HCEC 1CT (cell line): ENCODE measurements around the gene DAD1.
"Not testable (repeated sequence)": the region's sequence is repeated elsewhere in the genome, so short reads cannot be mapped to it uniquely, and the experiment has no call there.

Source experiments
- DNase-seq: peaks from one replicate; pipeline ENCODE4 v3.0.0-alpha.2; 2017

Gene DAD1

GRCh38 chr14:22589096-22589839 lies at the start of gene DAD1:
DAD1 (minus strand) TSS chr14:22589224; CDS start chr14:22589157, 67 bp downstream.
- peak; percentile 99 for DNase-seq

GRCh38 chr14:22635980-22636379 lies 47.0 kb upstream of the DAD1 start:
- not testable (repeated sequence) for DNase-seq

DNA sequence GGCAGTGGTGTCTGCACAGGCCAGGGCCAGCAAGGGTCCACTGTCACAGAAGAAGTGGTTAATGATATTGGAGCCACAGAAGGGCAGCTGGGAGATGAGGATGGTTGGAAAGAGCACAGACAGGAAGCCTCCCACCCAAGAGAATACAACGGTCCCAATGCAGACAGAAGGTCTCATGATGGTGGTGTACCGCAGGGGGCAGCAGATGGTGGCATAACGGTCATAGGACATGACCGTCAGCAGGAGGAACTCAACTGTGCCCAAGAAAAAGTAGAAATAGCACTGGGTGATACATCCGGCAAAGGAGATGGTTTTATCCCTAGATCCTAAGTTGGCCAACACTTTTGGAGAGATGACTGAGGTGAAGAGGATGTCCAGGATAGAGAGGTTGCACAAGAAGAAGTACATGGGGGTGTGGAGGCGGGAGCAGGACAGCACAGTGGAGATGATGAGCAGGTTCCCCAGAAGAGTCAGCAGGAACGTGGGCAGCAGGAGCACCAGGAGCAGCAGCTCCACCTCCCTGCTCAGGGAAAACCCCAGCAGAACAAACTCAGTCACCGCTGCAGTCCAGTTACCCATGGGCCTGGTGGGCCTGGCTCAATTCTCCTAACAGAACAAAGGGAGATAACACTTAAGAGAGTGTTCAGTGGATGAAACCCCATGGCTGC lies 45.3 kb upstream of the DAD1 start:
- no peak for DNase-seq

- peak; percentile 40 for DNase-seq
These were observed 41.5 kb upstream of the DAD1 start for GRCh38 chr14:22630486-22630885.

DNA sequence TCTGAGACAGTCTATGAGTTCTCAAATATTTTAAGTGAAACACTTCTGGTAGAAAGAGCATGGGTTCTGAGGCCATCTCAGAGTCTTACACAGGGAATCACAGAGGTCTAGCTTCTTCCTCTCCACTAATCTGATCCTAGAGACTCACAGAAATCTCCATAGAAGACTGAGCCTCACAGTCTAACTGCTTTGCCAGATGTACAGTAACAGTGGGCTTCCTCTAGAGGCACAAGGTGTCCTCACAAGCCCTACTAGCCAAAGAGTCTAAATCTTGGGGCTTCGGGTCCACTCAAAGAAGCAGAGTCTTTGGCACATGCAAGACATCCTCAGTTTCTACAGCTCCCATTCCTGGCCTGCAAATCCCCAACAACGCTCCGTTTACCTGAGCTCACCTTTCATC lies 41.0 kb upstream of the DAD1 start:
- no peak for DNase-seq

DNA sequence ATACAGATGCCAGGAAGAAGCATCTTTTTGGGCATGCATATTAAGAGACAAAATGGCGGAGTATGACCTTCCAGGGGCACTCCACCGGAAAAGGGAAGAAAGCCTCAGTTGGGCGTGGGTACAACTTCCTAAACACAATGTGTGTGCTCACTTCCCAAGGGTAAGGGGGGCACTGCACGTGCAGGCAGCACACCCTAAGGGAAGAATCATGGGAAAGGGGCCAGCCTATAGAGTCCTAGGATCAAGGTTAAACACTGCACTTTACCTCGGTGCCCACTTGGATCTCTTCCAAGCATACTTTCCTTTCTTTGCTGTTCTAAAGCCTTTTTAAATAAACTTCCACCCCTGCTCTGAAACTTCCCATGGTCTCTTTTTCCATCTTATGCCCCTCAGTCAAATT lies 40.3 kb upstream of the DAD1 start:
- DNase-seq = no peak

DNA sequence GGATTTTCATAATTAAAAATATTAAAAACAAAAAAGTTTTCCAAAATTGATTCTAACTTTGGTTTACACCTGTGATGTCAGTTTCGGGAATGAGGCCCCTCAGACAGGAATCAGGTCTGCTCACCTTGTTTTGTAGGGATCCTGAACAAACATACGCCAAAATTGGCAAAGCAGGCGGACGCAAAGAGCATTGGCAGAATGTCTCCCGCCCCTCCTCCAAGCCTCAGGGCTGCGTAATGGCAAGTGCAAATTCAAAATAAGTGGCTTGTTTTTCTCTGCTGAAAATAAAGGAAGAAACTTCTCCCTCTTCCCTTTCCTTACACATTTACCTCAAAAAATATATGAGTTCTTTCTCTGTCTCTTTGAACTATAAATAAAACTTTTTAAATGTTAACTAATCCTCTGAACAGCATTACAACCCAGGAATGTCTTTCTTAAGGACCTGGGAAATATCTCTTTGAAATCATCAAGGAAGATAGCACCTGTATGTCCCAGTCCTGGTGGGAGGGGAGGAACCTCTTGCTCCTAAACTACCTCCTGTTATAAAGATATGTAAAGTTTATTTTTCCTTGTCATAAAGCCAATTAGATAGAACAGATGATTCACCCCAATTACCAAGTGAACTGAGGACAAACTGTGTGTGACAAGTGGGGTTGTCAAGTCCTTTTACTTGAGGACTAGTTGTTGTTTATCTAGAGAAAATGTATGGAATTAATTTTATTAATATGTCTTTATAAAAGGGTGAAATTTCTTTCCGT lies 38.7 kb upstream of the DAD1 start:
- no peak for DNase-seq

DNA sequence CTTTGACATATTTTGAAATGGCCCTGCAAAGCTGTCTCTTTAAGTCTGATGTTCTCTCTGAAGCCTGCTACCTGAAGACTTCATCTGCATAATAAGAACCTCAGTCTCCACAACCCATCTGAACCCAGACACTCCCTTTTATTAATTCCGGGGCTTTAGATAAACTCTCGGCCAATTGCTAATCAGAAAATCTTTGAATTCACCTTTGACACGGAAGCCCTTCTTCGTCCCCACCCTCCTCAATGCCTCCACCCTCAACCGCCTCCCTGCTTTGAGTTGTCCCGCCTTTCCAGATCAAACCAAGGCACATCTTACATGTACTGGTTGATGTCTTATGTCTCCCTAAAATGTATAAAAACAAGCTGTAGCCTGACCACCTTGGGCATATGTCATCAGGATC lies 37.6 kb upstream of the DAD1 start:
- no peak for DNase-seq

- DNase-seq = no peak
These were observed 34.0 kb upstream of the DAD1 start for GRCh38 chr14:22623047-22623446.

DNA sequence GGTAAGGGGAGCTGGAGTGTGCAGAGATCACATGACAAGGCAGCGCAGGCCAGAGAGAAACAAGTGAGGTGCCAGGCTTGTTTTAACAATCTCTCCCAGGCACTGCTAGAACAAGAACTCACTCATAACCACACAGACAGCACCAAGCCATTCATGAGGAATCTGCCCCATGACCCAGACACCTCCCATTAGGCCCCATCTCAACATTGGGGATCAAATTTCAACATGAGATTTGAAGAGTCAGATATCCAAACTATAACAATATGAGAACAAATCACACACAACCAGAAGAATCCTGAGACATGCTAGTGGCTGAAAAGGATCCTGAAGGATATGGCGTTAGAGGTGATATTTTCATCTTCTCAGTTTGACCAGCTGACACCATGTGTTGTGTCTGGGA lies 33.2 kb upstream of the DAD1 start:
- peak; percentile 80 for DNase-seq

GRCh38 chr14:22615765-22616164 lies 26.7 kb upstream of the DAD1 start:
- not testable (repeated sequence) for DNase-seq

- DNase-seq = peak; percentile 97
These were observed 25.3 kb upstream of the DAD1 start for GRCh38 chr14:22614240-22614799.

DNA sequence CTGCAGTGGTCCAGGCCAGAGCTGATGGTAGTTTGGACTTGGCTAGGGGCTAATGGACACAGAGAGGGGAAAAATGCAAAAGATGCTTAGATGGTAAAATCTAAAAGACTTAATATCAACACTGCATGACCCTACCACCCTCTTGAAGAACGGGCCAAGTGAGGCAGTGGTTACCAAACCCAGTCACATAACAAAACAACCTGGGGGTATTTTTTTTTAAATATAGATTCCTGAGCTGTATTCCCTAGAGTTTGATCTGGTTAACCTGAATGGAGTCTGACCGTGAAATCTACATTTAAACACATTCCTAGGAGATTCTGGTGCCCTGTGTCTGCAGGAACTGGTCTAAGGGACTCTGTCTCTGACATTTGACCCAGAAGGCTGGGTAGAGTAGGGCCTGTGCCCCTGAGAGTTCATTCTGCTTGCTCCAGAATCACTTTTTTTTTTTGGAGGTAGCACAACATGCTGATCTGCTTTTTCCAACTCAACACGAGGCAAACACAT lies 24.8 kb upstream of the DAD1 start:
- no peak for DNase-seq

GRCh38 chr14:22613106-22613695 lies 24.2 kb upstream of the DAD1 start:
- no peak for DNase-seq

DNA sequence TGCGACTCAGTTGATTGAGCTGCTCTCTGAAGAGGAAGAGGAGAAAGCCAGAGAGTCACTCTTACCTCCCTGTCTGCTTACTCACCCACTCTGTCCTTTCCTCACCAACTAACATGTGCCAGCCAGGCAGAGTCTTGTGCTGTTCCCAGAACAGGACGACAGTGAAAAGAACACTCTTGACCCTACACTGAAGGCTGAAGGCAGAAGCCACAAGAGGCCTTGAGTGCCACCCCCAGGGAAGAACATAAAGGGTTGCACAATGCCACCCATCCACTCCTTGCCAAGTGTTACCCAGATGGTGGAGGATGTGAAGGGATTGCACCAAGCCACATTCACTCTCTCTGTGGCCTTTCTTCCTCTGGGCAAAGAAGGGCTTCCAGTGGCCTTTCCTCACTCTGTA lies 21.9 kb upstream of the DAD1 start:
- no peak for DNase-seq

- no peak for DNase-seq
These were observed 18.3 kb upstream of the DAD1 start for GRCh38 chr14:22607291-22607690.

DNA sequence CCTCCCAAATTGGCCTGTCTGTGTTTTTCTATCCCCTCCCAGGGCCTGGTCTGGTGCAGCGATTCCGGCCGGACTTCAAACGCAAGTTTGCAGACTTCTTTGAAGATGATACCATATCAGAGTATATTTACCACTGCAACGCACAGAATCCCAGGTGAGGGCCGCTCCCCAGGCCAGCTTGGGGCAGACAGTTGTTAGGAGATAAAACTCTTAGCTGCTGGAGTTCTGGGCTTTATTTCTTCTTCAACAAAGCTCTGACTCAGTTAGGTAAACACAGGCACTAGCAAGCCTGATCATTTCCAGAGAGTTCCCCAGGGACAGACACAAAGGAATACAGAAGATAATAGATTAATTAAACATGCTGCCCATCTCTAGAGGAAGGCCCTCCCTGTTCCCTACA lies 17.4 kb upstream of the DAD1 start:
- DNase-seq = no peak

DNA sequence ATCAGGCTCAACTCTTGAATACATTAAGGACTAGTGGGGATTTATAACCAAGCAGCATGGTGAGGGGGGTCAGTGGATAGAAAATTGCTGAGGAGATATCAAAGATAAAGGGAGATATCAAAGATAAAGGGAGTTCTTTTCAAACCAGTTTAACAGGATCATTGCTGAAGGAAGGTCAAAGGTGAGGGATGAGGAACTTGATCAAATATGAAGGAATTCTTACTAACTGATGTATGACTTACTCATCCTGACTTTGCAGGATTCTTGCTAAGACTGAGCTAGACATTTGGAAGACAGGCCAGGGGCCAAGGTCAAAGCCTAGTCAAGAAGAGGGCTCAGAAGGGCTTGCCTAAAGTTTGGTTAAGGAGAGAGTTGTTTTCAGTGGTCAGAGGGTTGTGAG lies 13.8 kb upstream of the DAD1 start:
- peak; percentile 88 for DNase-seq

DNA sequence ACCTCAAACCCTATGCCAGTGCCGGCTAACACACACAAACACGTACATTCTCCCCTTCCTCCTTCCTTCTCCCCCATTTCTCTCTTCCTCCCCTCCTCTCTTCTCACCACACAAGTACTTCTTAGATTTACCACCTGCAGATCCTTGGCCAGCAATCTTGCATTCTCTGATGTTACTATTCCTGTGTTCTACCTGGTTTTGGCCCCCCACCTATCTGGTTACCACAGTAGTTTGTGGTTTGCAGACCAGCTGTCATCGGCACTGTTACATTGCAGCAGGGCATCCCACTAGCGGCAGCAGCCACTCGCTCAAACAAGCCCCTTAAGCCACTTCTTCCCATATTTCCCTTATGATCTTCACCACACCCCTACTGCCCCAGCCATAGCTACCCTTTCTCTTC lies 13.0 kb upstream of the DAD1 start:
- no peak for DNase-seq

GRCh38 chr14:22601456-22601855 lies 12.4 kb upstream of the DAD1 start:
- no peak for DNase-seq

DNA sequence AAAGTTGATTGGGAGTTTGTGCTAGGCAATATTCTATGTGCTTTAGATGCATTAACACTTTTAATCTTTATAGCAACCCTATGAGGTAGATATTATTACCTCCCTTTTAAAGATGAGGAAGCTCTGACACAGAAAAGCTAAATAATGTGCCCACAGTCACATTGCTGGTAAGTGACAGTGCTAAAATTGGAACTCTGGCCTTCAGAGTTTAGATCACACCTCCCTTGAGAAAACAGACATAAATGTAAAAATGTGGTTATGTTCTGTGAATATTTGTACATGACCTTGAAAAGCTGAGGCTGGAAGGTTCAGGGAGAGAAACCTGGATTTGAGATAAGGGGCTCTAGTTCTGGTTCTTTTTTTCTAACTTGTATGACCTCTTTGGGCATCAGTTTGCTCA lies 11.0 kb upstream of the DAD1 start:
- no peak for DNase-seq

- DNase-seq = no peak
These were observed 10.3 kb upstream of the DAD1 start for GRCh38 chr14:22599349-22599748.

DNA sequence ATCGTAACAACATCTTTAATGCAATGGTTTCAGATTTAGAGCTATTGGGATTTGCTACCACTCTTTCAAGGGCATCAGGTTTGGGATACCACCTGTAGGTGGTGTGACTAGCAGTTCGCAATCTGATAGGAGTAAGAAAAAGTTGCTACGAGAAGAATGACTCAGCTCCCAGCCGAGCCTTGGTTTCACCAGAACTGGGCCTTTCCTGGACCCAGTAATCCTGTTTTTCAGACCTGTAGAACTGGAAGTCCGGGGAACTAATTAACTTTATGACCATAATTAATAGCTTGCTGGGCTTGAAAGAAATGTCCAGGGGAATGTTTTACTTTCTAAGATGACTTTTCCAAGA lies 9.8 kb upstream of the DAD1 start:
- peak; percentile 64 for DNase-seq
